H1 (cell line): Measurements from ENCODE around the gene JPH3. TPM values are rescaled to one million over a fixed set of nuclear protein-coding genes. Genes with fewer than 3 reads are reported as not detected.
A peak's percentile ranks its signal among the peaks of the same experiment; 100 is the strongest.

ENCODE experiments used
- CTCF ChIA-PET: fragments of 300-600 bp; sonication (Branson Sonifier 250); formaldehyde crosslinking; loops from one replicate; lab custom pipeline; 2021; ENCODE audit not compliant: partially characterized antibody; lab: Charles Lee
- POLR2A ChIA-PET: fragments of 300-600 bp; sonication (Branson Sonifier 250); formaldehyde crosslinking; loops from one replicate; lab custom pipeline; 2021; ENCODE audit warnings: inconsistent platforms; ENCODE audit not compliant: partially characterized antibody; lab: Charles Lee
- DNase-seq, 2 experiments: peaks; one replicate each; pipeline versions ENCODE4 v3.0.0 to v3.0.0-alpha.2; 2010 to 2022; ENCODE audit warnings: low spot score in 2 of 2, low read depth in 1 of 2, mixed read lengths in 1 of 2
- FAIRE-seq: peaks from 2 replicates; lab custom pipeline; 2011; peaks lifted over from hg19 to GRCh38; lab: Jason Lieb, UNC
- H2AFZ ChIP-seq: 2 replicates; pipeline ENCODE4 v1.8.1; 2012; ENCODE audit warnings: low read length, inconsistent platforms
- H2AK5ac ChIP-seq: 2 replicates; pipeline ENCODE4 v1.6.1; 2013; ENCODE audit warnings: low read depth, low read length
- H2BK120ac ChIP-seq: replicated peaks from 2 replicates; pipeline ENCODE3; 2013; ENCODE audit warnings: low read depth, low read length, inconsistent platforms
- H2BK12ac ChIP-seq: 2 replicates; pipeline ENCODE4 v1.6.1; 2013; ENCODE audit warnings: low read depth, low read length
- H2BK15ac ChIP-seq: 2 replicates; pipeline ENCODE4 v1.6.1; 2013; ENCODE audit warnings: low read length
- H2BK20ac ChIP-seq: 2 replicates; pipeline ENCODE4 v1.6.1; 2013; ENCODE audit warnings: low read length
- H2BK5ac ChIP-seq: 2 replicates; pipeline ENCODE4 v1.6.1; 2013; ENCODE audit warnings: low read depth, low read length
- H3K14ac ChIP-seq: 2 replicates; pipeline ENCODE4 v1.6.1; 2013; ENCODE audit warnings: inconsistent platforms; ENCODE audit not compliant: insufficient read length
- H3K18ac ChIP-seq: 2 replicates; pipeline ENCODE4 v1.6.1; 2013; ENCODE audit warnings: low read length; ENCODE audit errors: extremely low read depth
- H3K23ac ChIP-seq: 2 replicates; pipeline ENCODE4 v1.6.1; 2013; ENCODE audit warnings: inconsistent platforms; ENCODE audit not compliant: insufficient read length
- H3K23me2 ChIP-seq: 2 replicates; pipeline ENCODE4 v1.6.1; 2013; ENCODE audit warnings: low read depth, low read length
- H3K27ac ChIP-seq: 2 replicates; pipeline ENCODE4 v1.6.1; 2011; ENCODE audit warnings: low read depth, low read length, inconsistent platforms
- H3K27me3 ChIP-seq, 4 experiments: replicated peaks in 1 of 4; 1 replicate in 1 of 4; 2 replicates in 3 of 4; pipeline versions ENCODE4 v1.6.1 to v1.8.1; 2011 to 2013; ENCODE audit warnings: low read length in 3 of 4, mild to moderate bottlenecking in 3 of 4, inconsistent platforms in 2 of 4, mixed read lengths in 2 of 4, moderate library complexity in 1 of 4; ENCODE audit not compliant: control insufficient read depth in 3 of 4, insufficient read depth in 3 of 4; ENCODE audit errors: extremely low read depth in 1 of 4
- H3K36me3 ChIP-seq, 4 experiments: 2 replicates each; pipeline versions ENCODE4 v1.6.1 to v1.8.1; 2011 to 2013; ENCODE audit warnings: mild to moderate bottlenecking in 4 of 4, low read length in 3 of 4, moderate library complexity in 2 of 4, control low read depth in 1 of 4, inconsistent platforms in 1 of 4; ENCODE audit not compliant: insufficient read depth in 4 of 4, control insufficient read depth in 2 of 4
- H3K4ac ChIP-seq: replicated peaks from 2 replicates; pipeline ENCODE3; 2013; ENCODE audit warnings: low read length, low read depth, mixed read lengths, inconsistent platforms; ENCODE audit not compliant: insufficient read length
- H3K4me1 ChIP-seq, 4 experiments: replicated peaks in 1 of 4; 1 replicate in 1 of 4; 2 replicates in 3 of 4; pipeline versions ENCODE4 v1.6.1 to v1.8.1; 2011 to 2013; ENCODE audit warnings: low read length in 3 of 4, inconsistent platforms in 2 of 4, mixed read lengths in 1 of 4; ENCODE audit not compliant: insufficient read depth in 4 of 4, control insufficient read depth in 3 of 4
- H3K4me2 ChIP-seq, 2 experiments: 2 replicates each; pipeline versions ENCODE4 v1.6.1 to v1.8.1; 2011 to 2013; ENCODE audit warnings: low read depth in 2 of 2, low read length in 2 of 2, control low read depth in 1 of 2, inconsistent platforms in 1 of 2, mild to moderate bottlenecking in 1 of 2; ENCODE audit not compliant: insufficient read depth in 1 of 2
- H3K4me3 ChIP-seq, 4 experiments: fragments of 200-600, 300-600 bp in 1 of 4; sonication (generic), shearing (Covaris generic), sonication (Bioruptor Twin) in 1 of 4; 2 replicates each; pipeline versions ENCODE4 v1.5.1 to v1.8.1; 2011 to 2016; ENCODE audit warnings: low read length in 4 of 4, low read depth in 3 of 4, control low read depth in 2 of 4, inconsistent platforms in 2 of 4, mild to moderate bottlenecking in 2 of 4, mixed read lengths in 1 of 4, moderate library complexity in 1 of 4; ENCODE audit not compliant: insufficient read depth in 2 of 4; ENCODE audit errors: extremely low read depth in 1 of 4
- H3K56ac ChIP-seq: replicated peaks from 2 replicates; pipeline ENCODE3; 2013; ENCODE audit warnings: low read depth, mild to moderate bottlenecking, mixed read lengths, low read length, inconsistent platforms; ENCODE audit not compliant: insufficient read length
- H3K79me1 ChIP-seq: 2 replicates; pipeline ENCODE4 v1.6.1; 2013; ENCODE audit warnings: low read depth, low read length, control low read depth
- H3K79me2 ChIP-seq, 2 experiments: 2 replicates each; pipeline versions ENCODE4 v1.6.1 to v1.8.1; 2012 to 2013; ENCODE audit warnings: low read length in 2 of 2, mild to moderate bottlenecking in 2 of 2, inconsistent platforms in 1 of 2; ENCODE audit not compliant: insufficient read depth in 2 of 2, control insufficient read depth in 1 of 2
- H3K9ac ChIP-seq, 4 experiments: replicated peaks in 1 of 4; 1 replicate in 1 of 4; 2 replicates in 3 of 4; pipeline versions ENCODE4 v1.6.1 to v1.8.1; 2011 to 2013; ENCODE audit warnings: low read depth in 3 of 4, low read length in 3 of 4, control low read depth in 2 of 4, mild to moderate bottlenecking in 2 of 4, moderate library complexity in 2 of 4, inconsistent platforms in 1 of 4; ENCODE audit errors: extremely low read depth in 1 of 4
- H3K9me3 ChIP-seq, 2 experiments: 2 replicates each; pipeline versions ENCODE4 v1.6.1 to v1.8.1; 2012 to 2013; ENCODE audit warnings: mild to moderate bottlenecking in 2 of 2, moderate library complexity in 2 of 2, control low read depth in 1 of 2, inconsistent platforms in 1 of 2, low read depth in 1 of 2, low read length in 1 of 2, mixed read lengths in 1 of 2; ENCODE audit not compliant: insufficient read depth in 2 of 2
- H4K20me1 ChIP-seq, 2 experiments: replicated peaks in 1 of 2; 2 replicates each; pipeline versions ENCODE3 to v1.8.1; 2011 to 2013; ENCODE audit warnings: inconsistent platforms in 2 of 2, low read length in 2 of 2, mild to moderate bottlenecking in 1 of 2; ENCODE audit not compliant: insufficient read depth in 2 of 2, control insufficient read depth in 1 of 2
- H4K5ac ChIP-seq: 2 replicates; pipeline ENCODE4 v1.6.1; 2013; ENCODE audit warnings: low read length, low read depth, mixed read lengths, inconsistent platforms; ENCODE audit not compliant: insufficient read length
- H4K8ac ChIP-seq: 2 replicates; pipeline ENCODE4 v1.8.0; 2013; ENCODE audit warnings: mild to moderate bottlenecking, moderate library complexity, low read length, inconsistent platforms; ENCODE audit not compliant: insufficient read depth; ENCODE audit errors: extremely low read depth
- H4K91ac ChIP-seq: replicated peaks from 2 replicates; pipeline ENCODE3; 2013; ENCODE audit warnings: low read length, mixed read lengths, inconsistent platforms; ENCODE audit not compliant: insufficient read length
- EZH2 ChIP-seq: fragments of 200-600 bp; sonication (generic); IDR thresholded peaks from 2 replicates; pipeline ENCODE4 v1.7.1; 2012; ENCODE audit warnings: low read depth, mild to moderate bottlenecking, moderate library complexity, low read length, inconsistent platforms; ENCODE audit not compliant: severe bottlenecking
- KDM5A ChIP-seq: fragments of 200-600 bp; IDR thresholded peaks from 2 replicates; pipeline ENCODE4 v1.7.1; 2012; ENCODE audit warnings: mild to moderate bottlenecking, low read length, inconsistent platforms, mixed read lengths
- NRF1 ChIP-seq: IDR thresholded peaks from 2 replicates; pipeline ENCODE4 v1.6.1; 2011; ENCODE audit warnings: mild to moderate bottlenecking, low read depth, low read length, improper control_type of control experiment
- POLR2AphosphoS5 ChIP-seq: IDR thresholded peaks from 2 replicates; pipeline ENCODE4 v1.6.1; 2011; ENCODE audit warnings: low read depth, low read length
- POU5F1 ChIP-seq: IDR thresholded peaks from 2 replicates; pipeline ENCODE4 v1.6.1; 2011; ENCODE audit warnings: low read depth, mild to moderate bottlenecking, low read length, moderate library complexity
- RBBP5 ChIP-seq: IDR thresholded peaks from 2 replicates; pipeline ENCODE4 v1.7.1; 2012; ENCODE audit warnings: low read depth, mild to moderate bottlenecking, inconsistent platforms, low read length, moderate library complexity, borderline replicate concordance
- WGBS, 2 experiments: shearing (Covaris generic) in 1 of 2; methylation state at CpG; one replicate each; pipeline versions ENCODE4 v1.1.6 to v1.1.7; 2013 to 2015; ENCODE audit warnings: low lambda C conversion rate in 2 of 2, mixed read lengths in 2 of 2, inconsistent platforms in 1 of 2, low coverage in 1 of 2, missing lambda C conversion rate in 1 of 2; ENCODE audit not compliant: insufficient replicate concordance in 2 of 2, insufficient coverage in 1 of 2, insufficient read length in 1 of 2; ENCODE audit errors: extremely low coverage in 1 of 2, missing lambda C conversion rate in 1 of 2; 5-methylcytosine and 5-hydroxymethylcytosine counted together
- polyA plus RNA-seq, 7 experiments: library from polyadenylated mRNA; depleted of rRNA in 3 of 7; stranded (reverse) in 5 of 7; unstranded in 2 of 7; fragments of >200 nt in 5 of 7; fragments of 200-250 nt in 2 of 7; gene quantifications; 1 replicate in 5 of 7; 2 replicates in 1 of 7; 4 replicates in 1 of 7; pipeline versions ENCODE4 v1.2.1 to v1.2.3, GENCODE V29; 2011 to 2013; ENCODE audit warnings: missing spikeins in 2 of 7, mixed read lengths in 2 of 7
- total RNA-seq: library from RNA; stranded (reverse); fragmentation: NEBNext Ultra II Directional; extraction: Animal tissue kit (Norgen Biotek cat#: 25700); gene quantifications from 2 replicates; pipeline ENCODE4 v1.2.1, GENCODE V29; 2021

Gene JPH3
- total and polyA plus RNA-seq, 2 of the 8 experiments (the other 6 are each of a cell fraction or from before 2014, with no cell fraction given) = 10.3 to 28.3 TPM

DNA sequence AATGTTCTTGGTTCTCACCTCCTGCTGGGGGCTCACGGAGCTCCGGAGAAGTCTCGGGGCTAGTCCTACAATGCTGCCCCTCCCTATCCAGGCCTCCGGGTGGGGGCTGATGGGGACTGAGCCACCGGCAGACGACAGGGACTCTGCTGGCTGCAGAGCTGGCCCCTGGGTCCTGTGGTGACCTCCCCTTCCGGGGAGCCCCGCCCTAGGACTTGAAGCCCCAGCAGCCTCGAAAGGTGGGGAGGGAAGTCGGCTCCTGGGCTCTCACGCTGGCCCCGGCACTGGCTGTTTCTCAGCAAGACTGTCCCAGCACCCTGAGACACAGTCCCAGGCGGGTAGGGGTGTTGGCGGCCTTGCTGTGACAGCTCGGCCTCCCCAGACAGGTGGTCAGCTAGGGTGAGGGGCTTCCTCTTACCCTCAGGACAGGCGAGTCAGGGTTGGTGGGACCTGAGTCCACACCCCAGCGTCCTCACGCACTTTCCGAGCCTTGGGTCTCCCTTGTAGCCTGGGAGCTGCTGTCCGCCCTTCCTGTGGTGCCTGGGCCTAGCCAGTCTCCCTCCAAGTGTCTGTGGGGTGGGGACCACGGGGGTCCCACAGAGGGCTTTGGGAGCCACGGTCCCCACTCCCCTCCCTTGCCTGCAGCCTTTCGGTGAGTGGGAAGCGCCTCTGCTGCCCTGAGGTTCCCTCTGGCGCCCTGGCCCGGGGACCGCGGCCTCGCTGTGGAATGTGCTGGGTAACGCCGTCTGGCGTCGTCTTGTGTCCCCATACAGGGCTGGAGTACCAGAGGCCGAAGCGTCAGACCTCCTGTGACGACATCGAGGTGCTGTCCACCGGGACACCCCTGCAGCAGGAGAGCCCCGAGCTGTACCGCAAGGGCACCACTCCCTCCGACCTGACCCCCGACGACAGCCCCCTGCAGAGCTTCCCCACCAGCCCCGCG lies 86.8 kb downstream of the JPH3 start:
- H2AFZ ChIP-seq = no peak overlapping the region
- ChIA-PET CTCF (interaction anchor here (0.6 to 6.6 kb wide), 6 partner anchors 11 to 101 kb away, joined by 3 to 47 read pairs (median 3); no protein-coding TSS in a partner anchor), POLR2A (interaction anchor here (1.0 kb wide), 1 partner anchor 12 kb away, joined by 5 read pairs; no protein-coding TSS in a partner anchor)
- no peak overlapping the region for H3K56ac ChIP-seq
- WGBS, 2 experiments = 91% methylated on average over 33 of the region's 45 CpGs; no CpG with 5 or more reads in 1 of the 2 experiments
- no peak overlapping the region for H3K4ac ChIP-seq
- no peak overlapping the region for H3K18ac ChIP-seq
- peaks cover 7 to 12% of the 10 kb centered on the region in 2 experiments for H4K20me1 ChIP-seq
- no peak overlapping the region for H2BK5ac ChIP-seq
- H3K4me2 ChIP-seq = no peak overlapping the region
- no peak overlapping the region for H2BK20ac ChIP-seq
- H2AK5ac ChIP-seq = no peak overlapping the region
- H3K23me2 ChIP-seq = no peaks in the 10 kb centered on the region
- no peaks in the 10 kb centered on the region; a peak in 1 of 7 replicates for H3K4me1 ChIP-seq
- H3K23ac ChIP-seq = no peak overlapping the region
- H2BK15ac ChIP-seq = no peak overlapping the region
- no peak overlapping the region for H4K91ac ChIP-seq
- no peak overlapping the region for H2BK12ac ChIP-seq
- no peak overlapping the region for H3K4me3 ChIP-seq
- no peaks in the 10 kb centered on the region for H3K27me3 ChIP-seq
- no peak for FAIRE-seq
- no peak overlapping the region for H4K5ac ChIP-seq
- no peak overlapping the region for H3K14ac ChIP-seq
- no peak overlapping the region for H2BK120ac ChIP-seq
- no peak overlapping the region for H4K8ac ChIP-seq
- no peak for TF ChIP-seq RBBP5
- TF ChIP-seq POU5F1 = no peak
- TF ChIP-seq POLR2AphosphoS5 = 0 out of 2 replicates have a peak, but pooled peaks have one; percentile 19
- no peak for TF ChIP-seq KDM5A
- TF ChIP-seq EZH2 = no peak
- TF ChIP-seq NRF1 = no peak
- TF ChIP-seq, all 59 proteins: peak for 1
- Histone ChIP-seq H3K9ac (peak overlapping the region in 1 of 4 experiments; percentile 22; a peak in 1 of 7 replicates), H3K79me2 (no peaks in the 10 kb centered on the region), H3K27ac (no peak overlapping the region), H3K79me1 (no peaks in the 10 kb centered on the region), H3K9me3 (no peaks in the 10 kb centered on the region), H3K36me3 (peaks cover 0 to 9% (median 1%) of the 10 kb centered on the region in 4 experiments; a peak in 1 of 8 replicates)
- DNase-seq = no peak
